Vagina (tissue), 2 donors: ENCODE measurements around the gene SLC12A9.

Source experiments
- CTCF ChIP-seq, 3 experiments: fragments of 450-650 bp in 2 of 3; fragments of 200-600 bp in 1 of 3; sonication (generic) in 1 of 3; IDR thresholded peaks; one replicate each; pipeline ENCODE4 v1.5.1; 2017 to 2019; ENCODE audit warnings: antibody characterized with exemption in 3 of 3, mild to moderate bottlenecking in 2 of 3, moderate library complexity in 2 of 3
- POLR2A ChIP-seq, 2 donors: fragments of 450-650 bp; IDR thresholded peaks; one replicate each; pipeline ENCODE4 v1.6.1; 2017; ENCODE audit warnings: antibody characterized with exemption in 2 of 2, mild to moderate bottlenecking in 2 of 2, moderate library complexity in 2 of 2

GRCh38 chr7:100894860-100895700 is 42.6 kb downstream of the SLC12A9 start:
- TF ChIP-seq POLR2A (IDR thresholded peaks at IDR 0.05) = no peak
- TF ChIP-seq CTCF (IDR thresholded peaks at IDR 0.05) = peak; percentile 66 to 89 (median 74)
